HEK293 (cell line): ENCODE results near the gene SGCG.

ENCODE experiments used
- BCL11B ChIP-seq: fragments of 450-650 bp; formaldehyde crosslinking; IDR thresholded peaks from 2 replicates; pipeline ENCODE4 v1.5.1; 2016; ENCODE audit warnings: low read depth, missing biosample characterization, missing genetic modification characterization
- BCL6B ChIP-seq: fragments of 450-650 bp; formaldehyde crosslinking; IDR thresholded peaks from 2 replicates; pipeline ENCODE4 v1.5.1; 2017; ENCODE audit warnings: missing biosample characterization, missing genetic modification characterization
- GFI1B ChIP-seq: fragments of 450-650 bp; formaldehyde crosslinking; IDR thresholded peaks from 2 replicates; pipeline ENCODE4 v1.5.1; 2016; ENCODE audit warnings: missing biosample characterization, missing genetic modification characterization
- KLF1 ChIP-seq: fragments of 450-650 bp; formaldehyde crosslinking; IDR thresholded peaks from 2 replicates; pipeline ENCODE4 v1.5.1; 2016; ENCODE audit warnings: missing biosample characterization, missing genetic modification characterization
- KLF16 ChIP-seq: fragments of 450-650 bp; formaldehyde crosslinking; IDR thresholded peaks from 2 replicates; pipeline ENCODE4 v1.5.1; 2017; ENCODE audit warnings: missing biosample characterization, missing genetic modification characterization
- KLF9 ChIP-seq: fragments of 450-650 bp; formaldehyde crosslinking; IDR thresholded peaks from 2 replicates; pipeline ENCODE4 v1.5.1; 2016; ENCODE audit warnings: missing biosample characterization, missing genetic modification characterization, low read depth
- MYNN ChIP-seq: fragments of 450-650 bp; formaldehyde crosslinking; IDR thresholded peaks from 2 replicates; pipeline ENCODE4 v1.5.1; 2016; ENCODE audit warnings: missing biosample characterization, missing genetic modification characterization, borderline replicate concordance
- PBX3 ChIP-seq: sonication (generic); formaldehyde crosslinking; IDR thresholded peaks from 2 replicates; pipeline ENCODE4 v1.8.1; 2022; ENCODE audit warnings: mild to moderate bottlenecking, moderate library complexity, missing genetic modification reagents
- SCRT2 ChIP-seq: fragments of 450-650 bp; formaldehyde crosslinking; IDR thresholded peaks from 2 replicates; pipeline ENCODE4 v1.5.1; 2016; ENCODE audit warnings: missing biosample characterization, missing genetic modification characterization
- SP3 ChIP-seq: fragments of 450-650 bp; formaldehyde crosslinking; IDR thresholded peaks from 2 replicates; pipeline ENCODE4 v1.5.1; 2016; ENCODE audit warnings: missing biosample characterization, missing genetic modification characterization
- TSHZ1 ChIP-seq: fragments of 450-650 bp; formaldehyde crosslinking; IDR thresholded peaks from 2 replicates; pipeline ENCODE4 v1.5.1; 2016; ENCODE audit warnings: missing biosample characterization, missing genetic modification characterization, borderline replicate concordance
- ZBTB10 ChIP-seq: fragments of 450-650 bp; formaldehyde crosslinking; IDR thresholded peaks from 2 replicates; pipeline ENCODE4 v1.5.1; 2016; ENCODE audit warnings: missing biosample characterization, missing genetic modification characterization
- ZBTB26 ChIP-seq: fragments of 450-650 bp; formaldehyde crosslinking; optimal IDR thresholded peaks from 2 replicates; pipeline ENCODE3; 2016; ENCODE audit warnings: missing biosample characterization, mild to moderate bottlenecking, missing genetic modification characterization
- ZEB2 ChIP-seq: fragments of 450-650 bp; formaldehyde crosslinking; IDR thresholded peaks from 2 replicates; pipeline ENCODE4 v1.5.1; 2016; ENCODE audit warnings: missing biosample characterization, missing genetic modification characterization
- ZFHX2 ChIP-seq: fragments of 450-650 bp; formaldehyde crosslinking; conservative IDR thresholded peaks from 2 replicates; pipeline ENCODE4 v1.5.1; 2016; ENCODE audit warnings: missing biosample characterization, missing genetic modification characterization
- ZFP37 ChIP-seq: fragments of 450-650 bp; formaldehyde crosslinking; IDR thresholded peaks from 2 replicates; pipeline ENCODE4 v1.5.1; 2016; ENCODE audit warnings: missing biosample characterization, missing genetic modification characterization
- ZFP69B ChIP-seq: fragments of 450-650 bp; formaldehyde crosslinking; IDR thresholded peaks from 2 replicates; pipeline ENCODE4 v1.5.1; 2016; ENCODE audit warnings: missing biosample characterization, missing genetic modification characterization
- ZNF16 ChIP-seq: fragments of 450-650 bp; formaldehyde crosslinking; IDR thresholded peaks from 2 replicates; pipeline ENCODE4 v1.5.1; 2016; ENCODE audit warnings: low read depth, missing biosample characterization, missing genetic modification characterization
- ZNF184 ChIP-seq: fragments of 450-650 bp; IDR thresholded peaks from 2 replicates; pipeline ENCODE4 v1.5.1; 2018; ENCODE audit warnings: missing biosample characterization, mild to moderate bottlenecking, missing genetic modification characterization
- ZNF2 ChIP-seq: fragments of 450-650 bp; formaldehyde crosslinking; IDR thresholded peaks from 2 replicates; pipeline ENCODE4 v1.5.1; 2016; ENCODE audit warnings: missing biosample characterization, missing genetic modification characterization
- ZNF324 ChIP-seq: fragments of 450-650 bp; formaldehyde crosslinking; IDR thresholded peaks from 2 replicates; pipeline ENCODE4 v1.5.1; 2016; ENCODE audit warnings: missing biosample characterization, missing genetic modification characterization
- ZNF362 ChIP-seq: fragments of 450-650 bp; formaldehyde crosslinking; IDR thresholded peaks from 2 replicates; pipeline ENCODE4 v1.5.1; 2016; ENCODE audit warnings: missing biosample characterization, missing genetic modification characterization
- ZNF530 ChIP-seq: fragments of 450-650 bp; formaldehyde crosslinking; IDR thresholded peaks from 2 replicates; pipeline ENCODE4 v1.5.1; 2016; ENCODE audit warnings: low read depth, missing biosample characterization, missing genetic modification characterization
- ZNF629 ChIP-seq: fragments of 450-650 bp; formaldehyde crosslinking; IDR thresholded peaks from 2 replicates; pipeline ENCODE4 v1.5.1; 2017; ENCODE audit warnings: missing biosample characterization, missing genetic modification characterization
- ZNF654 ChIP-seq: fragments of 450-650 bp; formaldehyde crosslinking; IDR thresholded peaks from 2 replicates; pipeline ENCODE4 v1.5.1; 2016; ENCODE audit warnings: low read depth, missing biosample characterization, missing genetic modification characterization
- ZSCAN5A ChIP-seq: fragments of 450-650 bp; formaldehyde crosslinking; IDR thresholded peaks from 2 replicates; pipeline ENCODE4 v1.5.1; 2016; ENCODE audit warnings: missing biosample characterization, missing genetic modification characterization

The SGCG gene

GRCh38 chr13:23159760-23160637, 20.8 kb upstream of the SGCG start (continued):
- TF ChIP-seq ZBTB10 (tag by site-specific recombination) = peak; percentile 61; the same call in 1 of the 2 replicates
- peak; percentile 83 for TF ChIP-seq KLF1 (tag by site-specific recombination)
- no peak for TF ChIP-seq SCRT2 (tag by site-specific recombination)
- no peak for TF ChIP-seq ZNF530 (tag by site-specific recombination)
- TF ChIP-seq KLF16 (tag by site-specific recombination) = no peak
- TF ChIP-seq ZNF324 (tag by site-specific recombination) = no peak
- no peak for TF ChIP-seq ZFP37 (tag by site-specific recombination)
- peak; percentile 99 for TF ChIP-seq ZFHX2 (tag by site-specific recombination)
- no peak for TF ChIP-seq ZNF184 (tag by site-specific recombination)
- TF ChIP-seq ZFP69B (tag by site-specific recombination) = peak; percentile 82
- TF ChIP-seq BCL6B (tag by site-specific recombination) = no peak
- TF ChIP-seq SP3 (tag by site-specific recombination) = peak; percentile 87
- no peak for TF ChIP-seq ZNF362 (tag by site-specific recombination)
- no peak for TF ChIP-seq MYNN
- TF ChIP-seq ZBTB26 (tag by site-specific recombination) = peak; percentile 87
- no peak for TF ChIP-seq TSHZ1
- peak; percentile 67 for TF ChIP-seq KLF9 (tag by site-specific recombination)
- no peak for TF ChIP-seq ZNF629 (tag by site-specific recombination)
- no peak for TF ChIP-seq ZNF654
- TF ChIP-seq ZSCAN5A (tag by site-specific recombination) = no peak
- TF ChIP-seq GFI1B (tag by site-specific recombination) = no peak
- no peak for TF ChIP-seq BCL11B (tag by site-specific recombination)
- no peak for TF ChIP-seq ZEB2
- no peak for TF ChIP-seq PBX3 (CRISPR knock-in tag)
- no peak for TF ChIP-seq ZNF2
- no peak for TF ChIP-seq ZNF16 (tag by site-specific recombination)
